SK-N-MC (cell line): ENCODE results near the gene WNT4.

Source experiments
- EZH2 ChIP-seq: fragments of 200-600 bp; sonication (generic); IDR thresholded peaks from one replicate; pipeline ENCODE4 v1.6.1; 2017; ENCODE audit warnings: antibody characterized with exemption
- FOXP2 ChIP-seq: optimal IDR thresholded peaks from 2 replicates; pipeline ENCODE3; 2011; ENCODE audit warnings: mild to moderate bottlenecking, moderate library complexity; ENCODE audit not compliant: insufficient read depth; ENCODE audit errors: extremely low read length, control extremely low read depth
- POLR2AphosphoS5 ChIP-seq: IDR thresholded peaks from 2 replicates; pipeline ENCODE4 v1.6.1; 2012; ENCODE audit warnings: mild to moderate bottlenecking, low read depth, low read length, borderline replicate concordance

GRCh38 chr1:22126531-22126930 lies 16.4 kb downstream of the WNT4 start:
- TF ChIP-seq POLR2AphosphoS5: no peak
- no peak for TF ChIP-seq EZH2
- TF ChIP-seq FOXP2: no peak
